Endothelial cell of umbilical vein (primary cell): Measurements from ENCODE around the gene SLC26A8. TPM values are rescaled to one million over a fixed set of nuclear protein-coding genes. Genes with fewer than 3 reads are reported as not detected.

ENCODE experiments used
- BruUV-seq: library from RNA; stranded (reverse); fragments of 400-500 nt; replicated peaks from 2 replicates; lab custom pipeline; 2021; lab: Mats Ljungman, UMichigan
- CTCF ChIA-PET: fragments of 300-600, 350-600 bp; sonication (Branson Sonifier 250); formaldehyde crosslinking; loops from one replicate; lab custom pipeline; 2021; ENCODE audit warnings: antibody characterized with exemption, inconsistent platforms; lab: Charles Lee
- POLR2A ChIA-PET: fragments of 300-600, 350-600 bp; sonication (Branson Sonifier 250); formaldehyde crosslinking; loops from one replicate; lab custom pipeline; 2021; ENCODE audit warnings: antibody characterized with exemption, inconsistent platforms; lab: Charles Lee
- DNase-seq: peaks from one replicate; pipeline ENCODE4 v3.0.0-alpha.2; 2011; ENCODE audit warnings: low read depth, low spot score
- FAIRE-seq: peaks from 2 replicates; lab custom pipeline; 2011; peaks lifted over from hg19 to GRCh38; lab: Jason Lieb, UNC
- H2AFZ ChIP-seq: 2 replicates; pipeline ENCODE4 v1.6.0; 2012; ENCODE audit warnings: low read depth, low read length, control low read depth, inconsistent platforms
- H3K27ac ChIP-seq: 2 replicates; pipeline ENCODE4 v1.5.1; 2011; ENCODE audit warnings: low read depth, mild to moderate bottlenecking, control low read depth, low read length, moderate library complexity; ENCODE audit not compliant: insufficient read depth
- H3K27me3 ChIP-seq, 2 experiments: 2 replicates each; pipeline versions ENCODE4 v1.6.0 to v1.6.1; 2011; ENCODE audit warnings: low read length in 2 of 2, mixed read lengths in 1 of 2; ENCODE audit not compliant: control insufficient read depth in 2 of 2, insufficient read depth in 2 of 2
- H3K36me3 ChIP-seq, 2 experiments: 2 replicates in 1 of 2; 3 replicates in 1 of 2; pipeline ENCODE4 v1.5.1; 2011; ENCODE audit warnings: low read length in 2 of 2, mild to moderate bottlenecking in 1 of 2, moderate library complexity in 1 of 2; ENCODE audit not compliant: control insufficient read depth in 2 of 2, insufficient read depth in 2 of 2; ENCODE audit errors: extremely low read depth in 1 of 2
- H3K4me1 ChIP-seq: 3 replicates; pipeline ENCODE4 v1.5.1; 2011; ENCODE audit warnings: mild to moderate bottlenecking, low read length; ENCODE audit not compliant: control insufficient read depth, insufficient read depth; ENCODE audit errors: extremely low read depth
- H3K4me2 ChIP-seq: 2 replicates; pipeline ENCODE4 v1.6.1; 2011; ENCODE audit warnings: low read length, control low read depth, mixed read lengths; ENCODE audit not compliant: insufficient read depth
- H3K4me3 ChIP-seq, 3 experiments: fragments of 200-600 bp in 1 of 3; sonication (generic), shearing (Covaris generic) in 1 of 3; replicated peaks in 1 of 3; 2 replicates each; pipeline ENCODE4 v1.5.1; 2011 to 2016; ENCODE audit warnings: control low read depth in 3 of 3, low read length in 3 of 3, mild to moderate bottlenecking in 2 of 3, inconsistent platforms in 1 of 3, low read depth in 1 of 3, moderate library complexity in 1 of 3; ENCODE audit not compliant: insufficient read depth in 1 of 3
- H3K79me2 ChIP-seq: 2 replicates; pipeline ENCODE4 v1.6.0; 2012; ENCODE audit warnings: low read length, inconsistent platforms; ENCODE audit not compliant: control insufficient read depth, insufficient read depth
- H3K9ac ChIP-seq: replicated peaks from 2 replicates; pipeline ENCODE3; 2011; ENCODE audit warnings: low read length, control low read depth; ENCODE audit not compliant: insufficient read depth; ENCODE audit errors: extremely low read depth
- H3K9me1 ChIP-seq: replicated peaks from 3 replicates; pipeline ENCODE4 v1.6.0; 2011; ENCODE audit warnings: mild to moderate bottlenecking, low read length; ENCODE audit not compliant: control insufficient read depth, insufficient read depth; ENCODE audit errors: extremely low read depth
- H3K9me3 ChIP-seq: replicated peaks from 2 replicates; pipeline ENCODE4 v1.5.1; 2012; ENCODE audit warnings: low read length, inconsistent platforms; ENCODE audit not compliant: control insufficient read depth, insufficient read depth
- H4K20me1 ChIP-seq: replicated peaks from 2 replicates; pipeline ENCODE3; 2011; ENCODE audit warnings: mild to moderate bottlenecking, low read length; ENCODE audit not compliant: control insufficient read depth, insufficient read depth; ENCODE audit errors: extremely low read depth
- EZH2 ChIP-seq: IDR thresholded peaks from 2 replicates; pipeline ENCODE4 v1.6.1; 2012; ENCODE audit warnings: borderline replicate concordance, low read depth, mild to moderate bottlenecking, moderate library complexity, low read length, inconsistent platforms; ENCODE audit not compliant: severe bottlenecking
- FOS ChIP-seq: IDR thresholded peaks from 2 replicates; pipeline ENCODE4 v1.6.1; 2011; ENCODE audit warnings: mild to moderate bottlenecking, low read length, moderate library complexity, borderline replicate concordance; ENCODE audit not compliant: insufficient read depth
- GATA2 ChIP-seq: IDR thresholded peaks from 2 replicates; pipeline ENCODE4 v1.7.0; 2011; ENCODE audit warnings: low read depth, mild to moderate bottlenecking, moderate library complexity, mixed read lengths, low read length; ENCODE audit not compliant: insufficient read length, insufficient read depth
- JUN ChIP-seq: IDR thresholded peaks from 2 replicates; pipeline ENCODE4 v1.6.1; 2011; ENCODE audit warnings: borderline replicate concordance, low read depth; ENCODE audit not compliant: insufficient read length, insufficient read depth
- MAX ChIP-seq: IDR thresholded peaks from 2 replicates; pipeline ENCODE4 v1.6.1; 2011; ENCODE audit not compliant: insufficient read depth, insufficient read length
- MYC ChIP-seq: IDR thresholded peaks from one replicate; pipeline ENCODE4 v1.6.1; 2011; ENCODE audit warnings: mild to moderate bottlenecking, low read depth, low read length
- POLR2A ChIP-seq: IDR thresholded peaks from 2 replicates; pipeline ENCODE4 v1.6.1; 2012; ENCODE audit warnings: low read depth, mild to moderate bottlenecking, control low read depth, low read length
- POLR2AphosphoS5 ChIP-seq: IDR thresholded peaks from 2 replicates; pipeline ENCODE4 v1.6.1; 2012; ENCODE audit warnings: low read depth, mild to moderate bottlenecking, control low read depth, low read length, moderate library complexity; ENCODE audit not compliant: insufficient read depth
- dilution Hi-C: fragments of 300-500 bp; cut with MboI; formaldehyde crosslinking; loops from one replicate; pipeline ENCODE4 v1.15.0; 2019; ENCODE audit warnings: low sequenced_read_pairs; ENCODE audit not compliant: extremely low pct_ligation_motif_present
- intact Hi-C: fragments of 100-400 bp; cut with micrococcal nuclease; formaldehyde crosslinking; loops from one replicate; pipeline ENCODE4 v1.10.0; 2022
- polyA plus RNA-seq, 4 experiments: library from polyadenylated mRNA; depleted of rRNA in 3 of 4; stranded (reverse) in 3 of 4; unstranded in 1 of 4; fragments of >200 nt; gene quantifications; 2 replicates each; pipeline versions ENCODE4 v1.2.1 to v1.2.3, GENCODE V29; 2011 to 2012; ENCODE audit warnings: missing spikeins in 1 of 4
- total RNA-seq: library from RNA; stranded (reverse); gene quantifications from 2 replicates; pipeline ENCODE4 v1.2.3, GENCODE V29; 2021
- TF ChIP-seq, protein P1 (sequence below), 2 donors: IDR thresholded peaks; 1 replicate in 1 of 2; 2 replicates in 1 of 2; pipeline ENCODE4 v1.5.1; 2011; ENCODE audit warnings: low read length in 2 of 2, mild to moderate bottlenecking in 2 of 2, moderate library complexity in 2 of 2, control low read depth in 1 of 2, inconsistent platforms in 1 of 2, low read depth in 1 of 2; ENCODE audit not compliant: insufficient read depth in 1 of 2; ENCODE audit errors: extremely low read depth in 1 of 2

SLC26A8 gene
- total and polyA plus RNA-seq, 2 donors (not counting 3 experiments of a cell fraction or from before 2014, with no cell fraction given), result 0.01 TPM; not detected in 1

DNA sequence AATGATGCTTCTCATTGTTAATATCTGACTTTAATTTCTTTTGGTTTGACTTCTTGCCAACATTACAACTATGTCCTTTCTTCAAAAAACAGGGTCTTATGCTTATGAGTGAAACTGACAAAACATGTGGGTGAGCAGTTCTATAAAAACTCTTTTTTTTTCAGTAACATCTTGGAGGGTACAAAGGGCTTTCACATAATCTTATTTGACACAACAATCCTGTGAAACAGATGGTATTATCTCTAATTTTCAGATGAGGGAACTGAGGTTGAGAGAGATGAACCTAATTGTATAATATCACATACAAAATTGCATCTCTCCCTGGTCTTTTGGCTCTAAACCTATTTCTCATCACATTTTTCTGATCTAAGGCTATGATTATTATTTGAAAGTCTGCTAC, 41.5 kb upstream of the SLC26A8 start:
- FAIRE-seq, result no peak
- Histone ChIP-seq H3K9me1 (no peaks in the 10 kb centered on the region), H4K20me1 (peaks cover 7% of the 10 kb centered on the region), H3K27me3 (no peaks in the 10 kb centered on the region), H3K79me2 (peaks cover 97% of the 10 kb centered on the region), H3K36me3 (no peaks in the 10 kb centered on the region), H3K4me3 (no peak overlapping the region), H3K9ac (no peak overlapping the region), H3K4me2 (no peak overlapping the region), H3K27ac (no peak overlapping the region), H3K4me1 (peaks cover 4% of the 10 kb centered on the region), H3K9me3 (no peaks in the 10 kb centered on the region), H2AFZ (no peak overlapping the region)
- intact Hi-C loops (no loop called here), dilution Hi-C loops (no loop called here)
- BruUV-seq, result no TSS peak
- TF ChIP-seq GATA2 (no peak), EZH2 (no peak), MAX (no peak), POLR2A (no peak), JUN (no peak), FOS (no peak), POLR2AphosphoS5 (no peak), MYC (no peak)
- TF ChIP-seq, protein P1, sequence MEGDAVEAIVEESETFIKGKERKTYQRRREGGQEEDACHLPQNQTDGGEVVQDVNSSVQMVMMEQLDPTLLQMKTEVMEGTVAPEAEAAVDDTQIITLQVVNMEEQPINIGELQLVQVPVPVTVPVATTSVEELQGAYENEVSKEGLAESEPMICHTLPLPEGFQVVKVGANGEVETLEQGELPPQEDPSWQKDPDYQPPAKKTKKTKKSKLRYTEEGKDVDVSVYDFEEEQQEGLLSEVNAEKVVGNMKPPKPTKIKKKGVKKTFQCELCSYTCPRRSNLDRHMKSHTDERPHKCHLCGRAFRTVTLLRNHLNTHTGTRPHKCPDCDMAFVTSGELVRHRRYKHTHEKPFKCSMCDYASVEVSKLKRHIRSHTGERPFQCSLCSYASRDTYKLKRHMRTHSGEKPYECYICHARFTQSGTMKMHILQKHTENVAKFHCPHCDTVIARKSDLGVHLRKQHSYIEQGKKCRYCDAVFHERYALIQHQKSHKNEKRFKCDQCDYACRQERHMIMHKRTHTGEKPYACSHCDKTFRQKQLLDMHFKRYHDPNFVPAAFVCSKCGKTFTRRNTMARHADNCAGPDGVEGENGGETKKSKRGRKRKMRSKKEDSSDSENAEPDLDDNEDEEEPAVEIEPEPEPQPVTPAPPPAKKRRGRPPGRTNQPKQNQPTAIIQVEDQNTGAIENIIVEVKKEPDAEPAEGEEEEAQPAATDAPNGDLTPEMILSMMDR (IDR thresholded peaks at IDR 0.05; ENCODE audit: extremely low read depth in 1 of 2, insufficient read depth in 1 of 2, low read depth in 1 of 2, low read length in 2 of 2), result no peak
- ChIA-PET CTCF (no interaction called here), POLR2A (no interaction called here)
- no peak for DNase-seq
